ENCODE data around the gene UBXN7. TPM values are rescaled to one million over a fixed set of nuclear protein-coding genes. Genes with fewer than 3 reads are reported as not detected.

UBXN7 gene
- total RNA-seq, 1 donor from 2014 or later: 86.7 TPM

- Mint-ChIP-seq H3K27me3 (ENCODE audit: unreplicated experiment) (no peaks in the 10 kb centered on the region), H3K36me3 (ENCODE audit: unreplicated experiment) (peaks cover 9% of the 10 kb centered on the region), H3K4me3 (ENCODE audit: unreplicated experiment) (no peak overlapping the region), H3K9me3 (ENCODE audit: unreplicated experiment) (no peaks in the 10 kb centered on the region), H3K27ac (ENCODE audit: unreplicated experiment) (no peak overlapping the region), H3K4me1 (ENCODE audit: unreplicated experiment) (peaks cover 23% of the 10 kb centered on the region)
- TF ChIP-seq, protein P1, sequence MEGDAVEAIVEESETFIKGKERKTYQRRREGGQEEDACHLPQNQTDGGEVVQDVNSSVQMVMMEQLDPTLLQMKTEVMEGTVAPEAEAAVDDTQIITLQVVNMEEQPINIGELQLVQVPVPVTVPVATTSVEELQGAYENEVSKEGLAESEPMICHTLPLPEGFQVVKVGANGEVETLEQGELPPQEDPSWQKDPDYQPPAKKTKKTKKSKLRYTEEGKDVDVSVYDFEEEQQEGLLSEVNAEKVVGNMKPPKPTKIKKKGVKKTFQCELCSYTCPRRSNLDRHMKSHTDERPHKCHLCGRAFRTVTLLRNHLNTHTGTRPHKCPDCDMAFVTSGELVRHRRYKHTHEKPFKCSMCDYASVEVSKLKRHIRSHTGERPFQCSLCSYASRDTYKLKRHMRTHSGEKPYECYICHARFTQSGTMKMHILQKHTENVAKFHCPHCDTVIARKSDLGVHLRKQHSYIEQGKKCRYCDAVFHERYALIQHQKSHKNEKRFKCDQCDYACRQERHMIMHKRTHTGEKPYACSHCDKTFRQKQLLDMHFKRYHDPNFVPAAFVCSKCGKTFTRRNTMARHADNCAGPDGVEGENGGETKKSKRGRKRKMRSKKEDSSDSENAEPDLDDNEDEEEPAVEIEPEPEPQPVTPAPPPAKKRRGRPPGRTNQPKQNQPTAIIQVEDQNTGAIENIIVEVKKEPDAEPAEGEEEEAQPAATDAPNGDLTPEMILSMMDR (IDR thresholded peaks at IDR 0.05): no peak
- no peak for DNase-seq (ENCODE audit: extremely low spot score, unreplicated experiment)
These were observed 91.1 kb downstream of the UBXN7 start for GRCh38 chr3:196341137-196341536.

DNA sequence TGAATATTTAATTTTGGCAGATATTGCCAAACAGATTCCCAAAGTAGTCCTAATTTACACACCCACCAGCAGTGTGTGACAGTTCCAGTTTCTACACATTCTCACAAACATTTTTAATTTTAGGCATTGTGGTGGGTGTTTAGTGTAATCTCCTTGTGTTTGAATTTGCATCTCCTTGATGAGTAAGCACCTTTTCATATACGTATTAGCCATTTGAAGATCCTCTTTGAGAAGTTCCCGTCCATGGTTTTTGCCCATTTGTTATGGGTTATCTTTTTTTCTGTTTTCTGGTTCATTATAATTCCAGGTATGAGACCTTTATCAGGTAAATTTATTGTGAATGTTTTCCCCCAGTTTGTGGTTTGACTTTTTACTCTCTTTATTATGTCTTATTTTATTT, 91.8 kb downstream of the UBXN7 start:
- peaks cover 23% of the 10 kb centered on the region for H3K4me1 Mint-ChIP-seq (ENCODE audit: unreplicated experiment)
- H3K27ac Mint-ChIP-seq (ENCODE audit: unreplicated experiment): no peak overlapping the region
- H3K27me3 Mint-ChIP-seq (ENCODE audit: unreplicated experiment): no peaks in the 10 kb centered on the region
- TF ChIP-seq, protein P1 (IDR thresholded peaks at IDR 0.05): no peak
- H3K9me3 Mint-ChIP-seq (ENCODE audit: unreplicated experiment): no peaks in the 10 kb centered on the region
- DNase-seq (ENCODE audit: extremely low spot score, unreplicated experiment): no peak
- H3K4me3 Mint-ChIP-seq (ENCODE audit: unreplicated experiment): no peak overlapping the region
- peaks cover 6% of the 10 kb centered on the region for H3K36me3 Mint-ChIP-seq (ENCODE audit: unreplicated experiment)

DNA sequence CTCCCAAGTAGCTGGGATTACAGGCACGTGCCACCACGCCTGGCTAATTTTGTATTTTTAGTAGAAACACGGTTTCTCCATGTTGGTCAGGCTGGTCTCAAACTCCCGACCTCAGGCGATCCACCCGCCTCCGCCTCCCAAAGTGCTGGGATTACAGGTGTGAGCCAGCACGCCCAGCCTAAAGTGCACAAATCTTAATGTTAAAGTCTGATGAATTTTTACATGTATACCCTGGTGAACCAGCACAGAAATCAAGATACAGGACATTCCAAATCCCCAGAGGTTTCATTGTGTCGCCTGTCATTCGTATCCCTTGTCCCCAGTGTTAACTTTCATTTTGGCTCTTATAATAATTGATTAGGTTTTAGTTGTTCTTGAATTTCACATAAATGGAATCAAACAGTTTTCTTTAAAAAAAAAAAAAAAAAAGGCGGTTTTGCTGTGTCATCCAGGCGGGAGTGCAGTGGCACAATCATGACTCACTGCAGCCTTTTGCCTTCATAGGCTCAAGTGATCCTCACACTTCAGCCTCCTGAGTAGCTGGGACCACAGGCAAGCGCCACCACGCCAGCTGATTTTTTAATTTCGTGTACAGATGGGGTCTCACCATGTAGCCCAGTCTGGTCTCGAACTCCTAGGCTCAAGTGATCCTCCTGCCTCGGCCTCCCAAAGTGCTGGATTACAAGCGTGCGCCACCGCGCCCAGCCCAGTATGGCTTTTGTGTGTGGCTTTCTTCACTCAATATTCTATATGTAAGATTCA, 92.6 kb downstream of the UBXN7 start:
- H3K27ac Mint-ChIP-seq (ENCODE audit: unreplicated experiment): peak overlapping the region; percentile 45
- no peaks in the 10 kb centered on the region for H3K27me3 Mint-ChIP-seq (ENCODE audit: unreplicated experiment)

GRCh38 chr3:196339044-196339443, 93.2 kb downstream of the UBXN7 start:
- peaks cover 23% of the 10 kb centered on the region for H3K4me1 Mint-ChIP-seq (ENCODE audit: unreplicated experiment)
- peak overlapping the region; percentile 63 for H3K27ac Mint-ChIP-seq (ENCODE audit: unreplicated experiment)

More for the DNA sequence above, 92.6 kb downstream of the UBXN7 start:
- Mint-ChIP-seq H3K4me1 (ENCODE audit: unreplicated experiment) (peaks cover 23% of the 10 kb centered on the region), H3K4me3 (ENCODE audit: unreplicated experiment) (no peak overlapping the region), H3K36me3 (ENCODE audit: unreplicated experiment) (no peaks in the 10 kb centered on the region), H3K9me3 (ENCODE audit: unreplicated experiment) (no peaks in the 10 kb centered on the region)
- TF ChIP-seq, protein P1 (IDR thresholded peaks at IDR 0.05): no peak
- no peak for DNase-seq (ENCODE audit: extremely low spot score, unreplicated experiment)

More at GRCh38 chr3:196339044-196339443, 93.2 kb downstream of the UBXN7 start:
- DNase-seq (ENCODE audit: extremely low spot score, unreplicated experiment): no peak
- Mint-ChIP-seq H3K4me3 (ENCODE audit: unreplicated experiment) (no peak overlapping the region), H3K27me3 (ENCODE audit: unreplicated experiment) (no peaks in the 10 kb centered on the region), H3K9me3 (ENCODE audit: unreplicated experiment) (no peaks in the 10 kb centered on the region), H3K36me3 (ENCODE audit: unreplicated experiment) (no peaks in the 10 kb centered on the region)
- TF ChIP-seq, protein P1 (IDR thresholded peaks at IDR 0.05): no peak
